HCT116 (cell line): Measurements from ENCODE around the gene SEPTIN3.

Experiments used
- CEBPB ChIP-seq: IDR thresholded peaks from 2 replicates; pipeline ENCODE4 v1.6.1; 2012; ENCODE audit warnings: low read depth
- EZH2 ChIP-seq: fragments of 200-600 bp; sonication (generic); IDR thresholded peaks from 2 replicates; pipeline ENCODE4 v1.6.1; 2017; ENCODE audit warnings: antibody characterized with exemption, mixed run types
- JUND ChIP-seq: IDR thresholded peaks from 2 replicates; pipeline ENCODE4 v1.6.1; 2012
- MAX ChIP-seq: IDR thresholded peaks from 2 replicates; pipeline ENCODE4 v1.6.1; 2012
- POLR2A ChIP-seq: IDR thresholded peaks from 2 replicates; pipeline ENCODE4 v1.7.0; 2011; ENCODE audit warnings: borderline replicate concordance; ENCODE audit not compliant: insufficient read depth, insufficient read length; ENCODE audit errors: extremely low read depth
- SP1 ChIP-seq: IDR thresholded peaks from 2 replicates; pipeline ENCODE4 v1.6.1; 2012; ENCODE audit warnings: low read depth
- TCF7L2 ChIP-seq: IDR thresholded peaks from 2 replicates; pipeline ENCODE4 v1.7.0; 2011; ENCODE audit warnings: borderline replicate concordance, inconsistent platforms; ENCODE audit not compliant: insufficient read depth, insufficient read length; ENCODE audit errors: extremely low read depth
- ZNF274 ChIP-seq: fragments of 200-500 bp; sonication (Bioruptor generic); IDR thresholded peaks from 2 replicates; pipeline ENCODE4 v1.6.1; 2014; ENCODE audit warnings: mild to moderate bottlenecking, low read depth, low read length, inconsistent platforms
- TF ChIP-seq, protein P1 (sequence below): IDR thresholded peaks from 2 replicates; pipeline ENCODE4 v1.6.1; 2012
- TF ChIP-seq, protein P2 (sequence below), 3 experiments: fragments of 200-600 bp in 1 of 3; sonication (generic) in 1 of 3; IDR thresholded peaks in 2 of 3; conservative IDR thresholded peaks in 1 of 3; 2 replicates each; pipeline ENCODE4 v1.5.1; 2012 to 2017; ENCODE audit warnings: low read depth in 2 of 3, low read length in 2 of 3, antibody characterized with exemption in 1 of 3, borderline replicate concordance in 1 of 3, control low read depth in 1 of 3, mild to moderate bottlenecking in 1 of 3, mixed read lengths in 1 of 3, mixed run types in 1 of 3, moderate library complexity in 1 of 3; ENCODE audit not compliant: insufficient read depth in 1 of 3

DNA sequence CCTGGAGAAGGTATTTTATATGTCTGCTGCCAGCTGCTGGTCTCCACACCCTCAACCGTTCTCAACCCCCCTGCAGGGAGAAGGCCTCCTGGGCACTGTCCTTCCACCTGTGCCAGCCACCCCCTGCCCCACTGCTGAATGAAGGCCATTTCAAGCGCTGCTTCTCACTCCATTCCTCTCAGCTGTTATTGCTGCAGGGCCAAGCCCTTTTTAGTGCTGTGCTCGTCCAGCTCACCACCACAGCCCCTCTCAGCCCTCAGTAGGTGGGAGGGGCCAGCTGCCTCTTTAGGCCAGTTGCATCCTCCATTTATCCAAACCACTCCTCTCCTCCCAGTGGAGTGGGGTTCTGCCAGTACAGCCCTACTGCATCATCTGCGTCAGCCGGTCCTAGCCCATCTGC, 27.6 kb downstream of the SEPTIN3 start:
- TF ChIP-seq, protein P1, sequence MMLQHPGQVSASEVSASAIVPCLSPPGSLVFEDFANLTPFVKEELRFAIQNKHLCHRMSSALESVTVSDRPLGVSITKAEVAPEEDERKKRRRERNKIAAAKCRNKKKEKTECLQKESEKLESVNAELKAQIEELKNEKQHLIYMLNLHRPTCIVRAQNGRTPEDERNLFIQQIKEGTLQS = no peak
- TF ChIP-seq POLR2A (no peak), JUND (no peak), SP1 (no peak), CEBPB (no peak), TCF7L2 (no peak), MAX (no peak), ZNF274 (no peak), EZH2 (no peak)
- TF ChIP-seq, protein P2, sequence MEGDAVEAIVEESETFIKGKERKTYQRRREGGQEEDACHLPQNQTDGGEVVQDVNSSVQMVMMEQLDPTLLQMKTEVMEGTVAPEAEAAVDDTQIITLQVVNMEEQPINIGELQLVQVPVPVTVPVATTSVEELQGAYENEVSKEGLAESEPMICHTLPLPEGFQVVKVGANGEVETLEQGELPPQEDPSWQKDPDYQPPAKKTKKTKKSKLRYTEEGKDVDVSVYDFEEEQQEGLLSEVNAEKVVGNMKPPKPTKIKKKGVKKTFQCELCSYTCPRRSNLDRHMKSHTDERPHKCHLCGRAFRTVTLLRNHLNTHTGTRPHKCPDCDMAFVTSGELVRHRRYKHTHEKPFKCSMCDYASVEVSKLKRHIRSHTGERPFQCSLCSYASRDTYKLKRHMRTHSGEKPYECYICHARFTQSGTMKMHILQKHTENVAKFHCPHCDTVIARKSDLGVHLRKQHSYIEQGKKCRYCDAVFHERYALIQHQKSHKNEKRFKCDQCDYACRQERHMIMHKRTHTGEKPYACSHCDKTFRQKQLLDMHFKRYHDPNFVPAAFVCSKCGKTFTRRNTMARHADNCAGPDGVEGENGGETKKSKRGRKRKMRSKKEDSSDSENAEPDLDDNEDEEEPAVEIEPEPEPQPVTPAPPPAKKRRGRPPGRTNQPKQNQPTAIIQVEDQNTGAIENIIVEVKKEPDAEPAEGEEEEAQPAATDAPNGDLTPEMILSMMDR (IDR thresholded peaks at IDR 0.05 in 2 of 3, conservative IDR thresholded peaks at IDR 0.05 in 1 of 3; ENCODE audit: borderline replicate concordance in 1 of 3, insufficient read depth in 1 of 3, low read depth in 2 of 3, low read length in 2 of 3) = no peak
